Brain pericyte (primary cell): ENCODE measurements around the gene RAB3IL1.
"Not testable (repeated sequence)": the region's sequence is repeated elsewhere in the genome, so short reads cannot be mapped to it uniquely, and the experiment has no call there.

Experiments
- DNase-seq: peaks from one replicate; pipeline ENCODE4 v3.0.0-alpha.2; 2012; ENCODE audit warnings: low read depth, low spot score

Gene RAB3IL1

DNA sequence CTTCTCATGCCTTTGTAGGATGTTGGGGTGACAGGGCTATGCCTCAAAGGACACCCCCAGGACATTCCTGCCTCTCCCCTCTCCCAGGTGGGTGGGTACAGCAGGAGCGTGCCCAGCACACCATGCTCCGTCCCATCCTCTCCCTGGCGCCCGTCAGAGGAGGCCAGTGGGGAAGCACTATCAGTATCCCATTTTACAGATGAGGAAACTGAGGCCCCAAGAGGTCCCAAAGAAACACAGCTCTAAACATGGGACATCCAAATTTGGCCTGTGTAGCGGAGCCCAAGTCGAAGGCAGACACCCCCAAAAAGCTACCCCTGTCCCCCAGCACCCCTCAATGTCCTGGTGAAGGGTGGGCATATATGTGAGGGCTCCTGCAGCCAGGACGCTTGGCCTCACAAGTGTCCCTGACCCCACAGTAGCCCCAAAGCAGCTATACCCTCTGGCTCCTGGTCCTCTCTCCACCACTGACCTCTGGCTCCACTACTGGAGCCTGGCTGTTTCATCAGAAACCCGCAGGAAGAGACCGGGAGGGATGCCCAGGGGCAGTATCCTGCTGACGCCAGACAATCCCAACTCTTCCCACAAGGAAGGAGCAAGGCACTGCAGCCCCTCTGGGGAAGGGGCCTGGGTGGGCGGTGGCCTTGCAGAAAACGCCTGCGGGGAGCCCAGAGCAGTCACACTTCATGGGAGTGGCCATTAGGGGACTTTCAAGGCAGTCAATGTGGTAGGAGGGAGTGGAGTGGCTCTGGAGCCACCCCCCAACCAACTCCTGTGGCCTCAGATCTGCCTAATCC is 31.4 kb downstream of the RAB3IL1 start:
- no peak for DNase-seq

DNA sequence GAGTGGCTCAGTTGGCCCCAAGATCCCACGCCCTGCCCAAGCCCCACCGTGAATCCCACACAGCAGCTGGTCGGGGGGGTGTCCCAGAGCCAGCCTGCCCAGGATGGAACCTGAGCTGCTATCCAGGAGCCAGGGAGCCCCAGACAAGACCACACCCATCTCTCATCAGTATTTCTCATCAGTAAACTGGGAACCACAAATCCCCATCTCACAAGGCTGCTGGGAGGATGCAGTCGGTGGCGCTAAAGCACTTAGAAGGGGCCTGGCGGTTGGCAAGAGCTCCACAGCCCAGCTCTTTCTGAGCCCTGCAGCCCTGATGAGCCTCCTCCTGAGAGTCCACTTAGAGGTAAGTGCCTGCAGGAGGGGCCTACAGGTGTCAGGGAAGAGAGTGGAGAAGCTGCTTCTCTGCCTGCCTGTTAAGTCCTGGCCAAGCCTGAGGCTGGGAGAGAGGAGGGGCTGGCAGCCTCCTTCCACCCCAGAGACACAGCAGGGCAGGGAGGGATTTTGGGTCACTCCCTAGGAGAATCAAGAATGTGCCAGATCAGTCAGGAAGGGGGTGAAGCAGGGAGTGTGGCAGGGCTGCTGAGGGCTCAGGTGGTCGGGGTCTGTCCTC is 32.1 kb downstream of the RAB3IL1 start:
- DNase-seq = no peak

DNA sequence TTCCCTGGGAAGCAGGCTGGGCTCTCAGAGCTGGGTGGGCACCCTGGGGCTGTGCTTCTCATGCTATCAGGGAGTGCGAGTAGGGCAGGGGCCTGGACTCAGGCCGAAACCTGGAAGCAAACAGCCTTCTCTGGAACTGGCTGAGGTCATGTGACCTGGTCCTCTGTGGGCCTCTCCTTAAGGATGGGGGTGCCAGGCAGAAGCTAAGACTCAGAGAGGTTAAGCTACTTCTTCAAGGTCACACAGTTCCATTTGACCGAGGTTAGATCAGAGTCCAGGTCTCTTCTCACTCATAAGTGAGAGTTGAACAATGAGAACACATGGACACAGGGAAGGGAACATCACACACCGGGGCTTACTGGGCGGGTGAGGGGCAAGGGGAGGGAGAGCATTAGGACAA is 33.4 kb downstream of the RAB3IL1 start:
- no peak for DNase-seq

DNA sequence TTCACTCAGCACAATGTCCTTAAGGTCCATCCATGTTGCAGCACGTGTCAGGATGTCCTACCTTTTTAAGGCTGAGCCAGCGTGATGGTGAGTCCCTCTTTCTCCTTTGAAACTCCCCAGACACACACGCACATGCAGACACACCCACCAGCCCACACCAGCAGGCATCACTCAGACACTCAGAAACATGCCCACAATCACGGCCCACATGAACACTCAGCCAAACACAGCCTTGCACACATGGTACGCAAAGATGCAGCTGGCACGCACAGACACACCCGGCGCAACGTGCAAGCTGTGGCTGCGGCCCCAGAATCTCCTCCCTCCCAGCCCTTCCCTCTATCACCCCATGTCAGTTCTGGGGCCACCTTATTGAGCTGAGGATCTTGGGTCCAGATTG is 34.0 kb downstream of the RAB3IL1 start:
- no peak for DNase-seq

DNA sequence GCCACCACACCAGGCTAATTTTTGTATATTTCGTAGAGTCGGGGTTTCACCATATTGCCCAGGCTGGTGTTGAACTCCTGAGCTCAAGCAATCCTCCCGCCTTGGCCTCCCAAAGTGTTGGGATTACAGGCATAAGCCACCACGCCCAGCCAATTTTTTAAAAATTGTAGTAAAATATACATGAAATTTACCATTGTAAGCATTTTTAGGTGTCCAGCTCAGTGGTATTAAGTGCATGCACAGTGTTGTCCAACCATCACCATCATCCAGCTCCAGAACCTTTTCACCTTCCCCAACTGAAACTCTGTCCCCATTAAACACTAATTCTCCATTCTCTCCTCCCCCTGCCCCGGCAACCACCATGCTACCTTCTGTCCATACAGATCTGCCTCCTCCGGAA is 34.5 kb downstream of the RAB3IL1 start:
- DNase-seq = no peak

DNA sequence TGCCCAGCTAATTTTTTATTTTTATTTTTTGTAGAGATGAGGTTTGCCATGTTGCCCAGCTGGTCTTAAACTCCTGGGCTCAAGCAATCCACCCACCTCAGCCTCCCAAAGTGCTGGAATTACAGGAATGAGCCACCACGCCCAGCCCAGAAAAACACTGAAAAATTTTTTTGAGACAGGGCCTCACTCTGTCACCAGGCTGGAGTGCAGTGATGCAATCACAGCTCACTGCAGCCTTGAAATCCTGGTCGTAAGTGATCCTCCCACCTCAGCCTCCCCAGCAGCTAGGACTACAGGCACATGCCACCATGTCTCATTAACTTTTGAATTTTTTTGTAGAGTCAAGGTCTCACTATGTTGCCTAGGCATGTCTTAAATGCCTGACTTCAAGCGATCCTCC is 35.1 kb downstream of the RAB3IL1 start:
- not testable (repeated sequence) for DNase-seq

DNA sequence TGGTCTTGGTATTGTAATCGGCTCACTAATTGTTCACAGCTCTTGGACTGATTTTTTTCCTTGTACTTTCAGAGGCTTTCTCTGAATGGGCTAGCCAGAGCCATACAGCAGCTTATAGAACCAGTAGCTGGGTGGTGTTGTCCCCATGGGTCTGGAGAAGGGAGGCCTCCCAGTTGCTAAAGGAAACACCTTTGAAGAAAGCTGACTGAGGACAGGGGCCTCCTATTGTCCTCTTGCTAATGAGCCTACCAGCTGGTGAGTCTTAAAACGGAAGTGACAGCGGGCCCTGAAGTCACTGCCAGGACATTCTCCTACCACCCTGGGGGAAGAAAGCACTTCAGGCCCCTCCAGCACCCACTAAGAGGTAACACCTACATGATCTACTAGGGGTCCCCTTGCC is 36.0 kb downstream of the RAB3IL1 start:
- no peak for DNase-seq

DNA sequence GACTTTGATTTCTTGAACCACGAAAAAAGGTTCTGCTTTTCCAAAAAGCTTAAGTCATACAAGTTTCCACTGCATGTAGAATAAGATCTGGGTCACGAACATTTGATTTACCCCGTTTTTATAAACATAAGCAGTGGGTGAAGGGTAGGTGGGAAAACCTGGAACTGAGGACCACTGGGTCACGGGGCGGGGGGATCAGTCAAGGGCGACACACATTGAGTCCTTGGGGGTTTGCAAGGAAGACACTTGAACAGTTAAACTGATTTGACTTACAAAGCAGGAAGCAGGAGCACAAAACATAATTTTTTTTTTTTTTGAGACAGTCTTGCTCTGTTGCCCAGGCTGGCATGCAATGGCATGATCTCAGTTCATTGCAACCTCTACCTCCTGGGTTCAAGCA is 36.9 kb downstream of the RAB3IL1 start:
- DNase-seq = no peak

DNA sequence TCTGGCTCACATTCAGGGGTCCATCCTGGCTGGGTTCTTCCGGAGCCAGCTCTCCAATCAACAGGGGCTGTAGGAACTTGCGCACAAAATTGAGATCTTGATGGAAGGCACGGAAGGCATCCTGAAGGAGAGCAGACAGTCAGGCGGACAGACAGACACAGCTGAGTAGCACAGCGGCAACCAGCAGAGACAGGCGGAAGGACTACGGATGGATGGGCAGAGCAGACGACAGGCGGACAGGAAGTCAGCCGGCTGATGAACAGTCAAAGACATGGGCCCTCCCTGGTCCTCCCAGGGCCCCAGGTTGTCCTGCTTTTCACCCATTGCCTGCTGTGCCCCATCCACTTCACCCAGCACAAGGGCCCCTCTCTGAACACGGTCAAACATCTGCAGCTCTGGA is 37.3 kb downstream of the RAB3IL1 start:
- no peak for DNase-seq

DNA sequence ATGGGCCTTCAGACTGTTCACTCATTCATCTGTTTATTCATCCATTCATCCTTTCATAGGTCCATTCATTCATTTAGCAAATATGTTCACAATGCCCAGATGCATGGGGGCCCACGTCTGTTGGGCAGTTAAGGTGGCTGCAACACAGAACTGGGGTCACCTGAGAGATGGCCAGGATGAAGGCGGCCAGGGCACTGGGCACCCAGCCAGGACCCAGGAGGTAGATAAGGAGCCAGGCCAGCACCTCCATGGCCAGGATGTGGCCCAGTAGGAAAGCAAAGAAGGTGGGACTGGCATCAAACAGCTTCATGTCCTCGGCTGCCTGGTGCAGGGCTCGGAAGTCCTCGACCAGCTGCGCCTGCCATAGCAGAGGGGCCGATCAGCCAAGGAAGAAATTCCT is 38.2 kb downstream of the RAB3IL1 start:
- DNase-seq = no peak

DNA sequence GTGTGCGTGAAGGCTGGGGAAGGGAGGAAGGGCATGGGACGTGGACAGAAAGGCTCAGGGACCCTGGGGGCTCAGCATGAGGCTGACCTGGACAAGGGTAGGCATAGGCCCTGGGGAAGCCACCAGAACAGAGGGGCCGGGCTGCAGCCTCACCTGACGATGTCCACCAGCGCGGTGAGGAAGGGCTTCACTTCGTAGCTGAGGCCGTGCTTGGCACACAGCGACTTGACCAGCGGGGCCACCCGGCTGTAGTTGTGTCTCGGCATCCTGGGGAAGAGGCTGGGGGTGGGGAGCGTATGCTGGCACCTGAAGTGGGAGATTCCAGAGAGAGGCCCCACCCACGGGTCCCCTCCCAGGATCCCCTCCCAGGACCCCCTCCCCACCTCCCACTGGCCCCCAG is 41.7 kb downstream of the RAB3IL1 start:
- no peak for DNase-seq

DNA sequence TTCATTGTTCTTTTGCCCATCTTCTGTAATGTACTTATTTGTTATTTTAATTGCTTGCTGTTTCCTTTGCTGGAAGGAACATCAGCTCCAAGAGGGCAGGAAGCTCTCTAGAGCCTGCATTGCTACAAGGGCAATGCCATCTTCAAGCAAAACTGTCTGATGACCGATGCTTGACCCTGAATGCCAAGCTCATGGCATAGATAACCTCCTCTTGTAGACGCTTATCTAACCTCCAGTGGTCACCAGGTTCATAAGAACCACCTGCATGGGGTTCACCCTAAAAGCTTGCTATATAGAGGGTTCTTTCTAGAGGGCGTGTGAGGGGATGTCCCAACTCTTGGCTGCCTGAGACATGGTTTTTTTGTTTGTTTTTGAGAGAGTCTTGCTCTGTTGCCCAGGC is 42.5 kb downstream of the RAB3IL1 start:
- DNase-seq = no peak

DNA sequence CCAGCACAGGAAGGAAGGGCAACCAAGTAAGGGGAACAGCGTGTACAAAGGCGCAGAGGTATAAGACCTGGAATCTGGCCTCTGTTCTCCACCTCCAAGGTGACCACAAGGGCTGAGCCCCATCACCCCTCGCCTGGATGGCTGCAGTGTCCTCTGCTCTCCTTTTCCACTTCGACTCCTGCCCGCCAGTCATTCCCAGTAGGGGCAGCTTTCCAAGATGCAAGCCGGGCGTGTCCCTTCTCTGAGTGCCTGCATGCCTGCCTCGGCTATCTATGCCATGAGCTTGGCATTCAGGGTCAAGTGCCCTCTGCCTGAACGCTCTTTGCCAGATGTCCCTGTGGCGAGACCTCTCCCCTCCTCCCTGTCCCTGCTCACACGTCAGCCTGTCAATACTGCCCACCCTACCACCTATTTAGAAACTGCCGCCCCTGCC is 43.0 kb downstream of the RAB3IL1 start:
- DNase-seq = no peak

DNA sequence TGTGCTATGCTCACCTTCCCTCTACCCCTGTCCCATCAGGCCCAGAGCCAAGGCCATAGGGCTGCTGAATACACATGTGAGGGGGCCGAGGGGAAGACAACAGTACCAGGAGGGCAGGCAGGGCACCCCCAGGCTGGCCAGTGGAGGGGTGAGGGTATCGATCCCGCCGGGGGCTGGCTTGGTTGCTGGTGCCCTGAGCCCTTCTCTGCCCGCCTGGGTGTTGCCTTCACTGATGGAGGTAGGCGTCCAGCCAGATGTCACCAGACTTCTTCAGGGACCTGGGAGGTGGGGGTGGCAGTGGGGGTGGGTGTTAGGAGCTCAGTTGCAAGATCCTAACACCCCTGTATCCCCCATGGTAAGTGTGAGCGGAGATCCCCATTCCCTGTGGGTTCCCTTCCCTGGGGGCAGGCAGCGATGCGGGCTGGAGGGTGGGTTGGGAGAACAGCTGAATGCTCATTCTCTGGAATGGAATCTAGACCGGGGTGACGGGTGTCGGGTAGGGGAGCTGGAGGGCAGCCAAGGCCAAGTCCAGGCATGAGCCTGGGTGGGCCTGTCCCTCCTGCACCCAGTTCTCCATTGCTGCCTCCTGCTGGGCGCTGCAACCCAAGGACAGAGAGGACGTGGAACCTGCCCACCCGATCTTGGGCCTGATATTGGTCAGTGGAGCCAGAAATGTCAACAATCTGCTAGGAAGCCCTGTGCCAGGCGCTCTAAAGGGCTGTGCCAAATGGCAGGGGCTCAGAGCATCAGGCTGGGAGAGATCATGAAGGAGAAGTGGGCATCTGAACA is 43.6 kb downstream of the RAB3IL1 start:
- DNase-seq = no peak

DNA sequence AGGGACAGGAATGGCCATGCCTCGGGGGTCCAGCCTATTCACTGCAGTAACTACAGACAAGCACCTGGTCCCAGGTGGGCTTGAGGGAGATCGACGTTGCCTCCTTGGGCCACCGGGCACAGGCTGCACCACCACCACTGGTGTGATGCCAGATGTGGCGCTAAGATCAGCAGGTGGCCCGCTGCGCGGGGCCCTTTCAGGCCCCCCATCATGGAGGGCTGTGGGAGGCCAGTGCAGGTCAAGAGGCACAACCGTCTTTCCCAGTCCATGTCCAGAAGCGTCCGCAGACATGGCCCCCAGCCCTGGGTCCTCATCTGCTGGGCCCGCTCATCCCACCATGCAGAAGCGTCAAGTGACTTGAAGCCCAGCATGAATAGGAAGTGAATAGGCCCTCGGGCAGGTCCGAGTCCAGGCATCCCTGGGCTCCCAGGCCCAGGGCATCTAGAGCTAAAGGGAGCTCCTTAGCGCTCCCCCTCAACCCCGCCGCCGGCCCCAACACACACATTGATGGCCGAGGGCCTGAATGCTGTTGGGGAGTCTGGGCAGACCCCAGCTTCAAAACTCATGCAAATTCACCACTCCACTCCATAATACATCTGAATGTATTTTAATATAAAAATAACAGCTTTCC is 44.3 kb downstream of the RAB3IL1 start:
- DNase-seq = no peak

DNA sequence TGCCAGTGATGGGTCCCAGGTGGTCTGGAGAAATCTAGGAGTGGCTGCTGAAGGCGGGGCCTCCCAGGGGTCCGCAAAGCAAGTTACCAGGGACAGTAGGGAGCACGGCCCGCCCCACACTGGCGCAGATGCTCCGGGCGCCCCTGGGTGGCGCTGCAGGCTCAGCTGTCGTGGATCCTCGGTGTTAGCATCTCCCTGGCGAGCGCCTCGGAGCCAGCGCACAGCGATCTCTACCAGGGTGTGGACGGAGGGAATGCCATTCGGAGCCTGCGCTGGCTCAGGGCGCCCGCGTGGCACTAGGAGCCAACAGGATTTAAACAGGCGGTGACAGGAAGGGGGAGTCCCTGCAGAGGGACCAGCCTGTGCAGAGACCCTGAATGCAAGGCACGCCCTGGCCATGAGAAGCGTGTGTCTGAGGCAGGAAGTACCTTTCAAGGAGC is 46.2 kb downstream of the RAB3IL1 start:
- DNase-seq = no peak

DNA sequence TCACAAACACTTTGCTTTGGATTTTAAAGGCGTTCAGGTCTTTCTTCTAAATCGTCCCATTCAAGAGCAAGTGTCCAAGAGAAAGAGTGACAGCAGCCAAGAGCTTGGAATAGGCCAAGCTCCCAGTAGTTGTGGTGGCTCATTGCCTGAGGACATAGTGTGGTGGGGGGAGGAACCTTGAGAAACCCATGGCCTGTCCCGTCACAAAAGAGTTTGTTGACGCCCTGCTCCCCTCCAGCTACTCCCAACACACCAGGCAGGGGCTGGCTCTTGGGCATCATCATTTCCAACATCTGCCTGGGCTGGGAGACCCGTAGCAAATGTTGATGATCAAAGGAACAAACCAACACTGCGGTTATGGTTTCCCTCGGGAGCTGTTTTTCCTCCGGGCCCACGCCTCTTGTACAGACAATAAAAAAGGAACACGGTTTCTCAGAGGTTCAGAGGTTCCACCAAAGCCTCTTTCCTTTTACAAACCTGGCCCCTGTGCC is 46.8 kb downstream of the RAB3IL1 start:
- DNase-seq = no peak

DNA sequence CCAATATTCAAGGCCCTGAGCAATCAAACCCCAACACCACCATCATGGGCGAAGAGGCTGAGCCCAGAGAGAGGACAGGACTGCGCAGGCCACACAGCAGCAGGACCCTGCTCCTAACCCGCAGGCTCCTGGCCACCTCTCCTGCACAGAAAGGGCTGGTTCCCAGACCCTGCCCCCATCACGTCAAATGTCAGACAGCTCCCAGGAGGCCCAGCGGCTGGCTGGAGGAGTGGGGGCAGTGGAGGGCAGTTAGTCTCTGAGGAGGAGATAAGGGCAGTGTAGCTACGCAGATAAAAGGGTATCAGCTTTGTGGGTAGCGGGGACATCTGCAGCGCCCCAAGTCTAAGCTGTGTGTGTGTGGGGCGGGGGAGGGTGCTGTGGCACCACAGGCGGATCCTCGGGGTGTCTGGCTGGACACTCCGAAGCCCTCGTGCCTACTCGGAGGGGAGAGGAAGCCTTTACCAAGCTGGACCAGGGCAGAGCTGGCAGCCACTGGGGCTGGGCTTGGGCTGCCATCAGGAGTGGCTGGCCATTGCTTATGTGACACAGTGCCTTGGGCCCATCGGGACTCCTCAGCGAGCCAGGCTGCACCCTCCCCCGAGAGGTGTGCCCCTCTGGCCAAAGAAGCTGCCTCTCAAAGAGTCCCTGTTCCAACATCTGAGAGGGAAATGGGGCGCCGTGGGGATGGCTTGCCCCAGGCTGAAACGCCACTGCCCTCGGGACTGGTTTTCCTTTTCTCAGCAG is 47.5 kb downstream of the RAB3IL1 start:
- no peak for DNase-seq

DNA sequence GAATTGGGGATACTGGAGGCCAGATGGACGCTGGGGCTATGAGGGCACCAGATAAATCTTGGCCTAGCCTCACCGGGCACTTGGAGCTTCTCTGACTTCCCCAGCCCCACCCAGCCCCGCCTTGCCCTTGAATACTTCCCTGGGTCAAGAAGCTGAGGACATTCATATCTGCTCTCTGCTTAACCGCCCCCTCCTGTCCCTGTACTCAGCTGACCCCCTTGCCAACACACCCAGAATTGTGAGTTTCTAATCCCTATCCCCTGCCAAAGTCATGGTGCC is 48.0 kb downstream of the RAB3IL1 start:
- DNase-seq = no peak

DNA sequence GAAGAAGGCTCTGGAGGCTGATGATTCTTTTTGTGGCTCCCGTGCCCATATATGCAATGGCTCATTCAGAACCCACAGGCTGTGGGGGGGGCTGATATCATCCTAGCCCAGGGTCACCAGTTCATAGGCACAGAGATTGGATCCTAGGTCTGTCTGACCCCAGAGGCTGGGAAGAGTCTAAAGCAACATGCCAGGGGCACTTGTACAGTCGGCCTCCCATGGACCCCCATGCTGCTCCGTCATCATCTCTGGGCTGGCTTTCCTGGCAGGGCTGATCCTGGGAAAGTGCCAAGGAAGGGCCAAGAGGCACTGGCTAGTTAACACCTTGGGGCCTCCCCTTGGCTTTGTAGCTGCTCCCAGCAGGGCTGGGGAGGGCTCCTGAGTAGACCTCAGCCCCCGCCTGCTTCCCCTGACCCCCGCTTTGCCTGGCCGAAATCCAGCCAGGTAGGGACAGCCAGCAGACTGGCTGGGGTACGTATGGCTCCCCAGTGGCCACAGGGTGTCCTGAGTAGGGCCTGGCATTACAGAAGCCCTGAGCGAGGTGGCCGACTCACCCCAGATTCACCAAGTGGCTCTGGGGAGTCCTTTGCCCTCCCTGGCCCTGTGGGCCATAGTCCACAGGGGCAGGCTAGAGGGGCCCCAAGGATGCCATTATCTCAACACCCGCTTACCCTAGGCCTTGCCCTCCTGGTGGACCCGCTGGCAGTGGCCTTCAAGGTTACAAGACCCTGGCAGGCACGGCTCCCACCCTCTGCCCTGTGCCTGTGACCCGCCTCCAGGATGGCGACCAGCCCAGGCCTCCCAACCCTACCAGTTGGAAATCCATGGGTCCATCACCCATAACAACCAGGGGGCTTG is 48.6 kb downstream of the RAB3IL1 start:
- no peak for DNase-seq

DNA sequence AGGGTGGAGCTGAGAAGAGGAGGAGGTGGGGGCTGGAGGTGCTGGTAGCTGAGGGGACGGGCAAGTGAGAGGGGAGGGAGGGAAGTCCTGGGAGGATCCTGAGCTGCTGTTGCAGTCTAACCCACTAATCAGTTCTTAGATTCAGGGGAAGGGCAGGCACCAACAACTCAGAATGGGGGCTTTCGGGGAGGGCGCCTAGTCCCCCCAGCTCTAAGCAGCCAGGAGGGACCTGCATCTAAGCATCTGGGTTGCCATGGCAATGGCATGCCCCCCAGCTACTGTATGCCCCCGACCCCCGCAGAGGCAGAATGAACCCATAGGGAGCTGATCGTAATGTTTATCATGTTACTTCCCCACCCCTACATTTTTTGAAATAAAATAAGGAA is 50.4 kb downstream of the RAB3IL1 start:
- DNase-seq = no peak
